ENCODE data around the gene IGF1R. TPM values are rescaled to one million over a fixed set of nuclear protein-coding genes. Genes with fewer than 3 reads are reported as not detected.

Gene IGF1R
- total RNA-seq, 1 experiment from 2014 or later: 71.3 TPM

DNA sequence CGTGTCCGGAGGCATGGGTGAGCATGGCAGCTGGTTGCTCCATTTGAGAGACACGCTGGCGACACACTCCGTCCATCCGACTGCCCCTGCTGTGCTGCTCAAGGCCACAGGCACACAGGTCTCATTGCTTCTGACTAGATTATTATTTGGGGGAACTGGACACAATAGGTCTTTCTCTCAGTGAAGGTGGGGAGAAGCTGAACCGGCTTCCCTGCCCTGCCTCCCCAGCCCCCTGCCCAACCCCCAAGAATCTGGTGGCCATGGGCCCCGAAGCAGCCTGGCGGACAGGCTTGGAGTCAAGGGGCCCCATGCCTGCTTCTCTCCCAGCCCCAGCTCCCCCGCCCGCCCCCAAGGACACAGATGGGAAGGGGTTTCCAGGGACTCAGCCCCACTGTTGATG lies 309.7 kb downstream of the IGF1R start:
- Histone ChIP-seq H3K4me2 (no peak overlapping the region), H3K27me3 (ENCODE audit: insufficient read depth, low read depth) (no peaks in the 10 kb centered on the region), H3K9me2 (ENCODE audit: insufficient read depth) (no peaks in the 10 kb centered on the region), H3K4me3 (no peak overlapping the region), H3K27ac (no peak overlapping the region), H3K9me3 (ENCODE audit: insufficient read depth, low read depth) (0 out of 2 replicates have a peak, but pooled peaks cover 3% of the 10 kb centered on the region), H3K79me2 (ENCODE audit: low read depth) (no peaks in the 10 kb centered on the region), H4K20me1 (ENCODE audit: insufficient read depth) (no peaks in the 10 kb centered on the region), H2AFZ (no peak overlapping the region), H3K4me1 (replicated peaks; ENCODE audit: insufficient read depth) (no peaks in the 10 kb centered on the region), H3K36me3 (ENCODE audit: low read depth) (peaks cover 4% of the 10 kb centered on the region; the same call in 1 of the 2 replicates), H3F3A (ENCODE audit: insufficient read depth, low read depth) (no peaks in the 10 kb centered on the region)
- ChIA-PET POLR2A (ENCODE audit: unreplicated experiment) (interaction anchor here (0.6 kb wide), 1 partner anchor 77 kb away, joined by 4 read pairs; no protein-coding TSS in a partner anchor), CTCF (no interaction called here)
- TF ChIP-seq, protein P1, sequence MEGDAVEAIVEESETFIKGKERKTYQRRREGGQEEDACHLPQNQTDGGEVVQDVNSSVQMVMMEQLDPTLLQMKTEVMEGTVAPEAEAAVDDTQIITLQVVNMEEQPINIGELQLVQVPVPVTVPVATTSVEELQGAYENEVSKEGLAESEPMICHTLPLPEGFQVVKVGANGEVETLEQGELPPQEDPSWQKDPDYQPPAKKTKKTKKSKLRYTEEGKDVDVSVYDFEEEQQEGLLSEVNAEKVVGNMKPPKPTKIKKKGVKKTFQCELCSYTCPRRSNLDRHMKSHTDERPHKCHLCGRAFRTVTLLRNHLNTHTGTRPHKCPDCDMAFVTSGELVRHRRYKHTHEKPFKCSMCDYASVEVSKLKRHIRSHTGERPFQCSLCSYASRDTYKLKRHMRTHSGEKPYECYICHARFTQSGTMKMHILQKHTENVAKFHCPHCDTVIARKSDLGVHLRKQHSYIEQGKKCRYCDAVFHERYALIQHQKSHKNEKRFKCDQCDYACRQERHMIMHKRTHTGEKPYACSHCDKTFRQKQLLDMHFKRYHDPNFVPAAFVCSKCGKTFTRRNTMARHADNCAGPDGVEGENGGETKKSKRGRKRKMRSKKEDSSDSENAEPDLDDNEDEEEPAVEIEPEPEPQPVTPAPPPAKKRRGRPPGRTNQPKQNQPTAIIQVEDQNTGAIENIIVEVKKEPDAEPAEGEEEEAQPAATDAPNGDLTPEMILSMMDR (conservative IDR thresholded peaks at IDR 0.05): no peak
- TF ChIP-seq EZH2 (IDR thresholded peaks at IDR 0.05; ENCODE audit: low read depth): no peak
- no TSS peak for BruUV-seq (replicated peaks)
- intact Hi-C loops (cut with micrococcal nuclease; ENCODE audit: unreplicated experiment): no loop called here
- no peak for DNase-seq

GRCh38 chr15:98958918-98959639 lies 310.7 kb downstream of the IGF1R start:
- intact Hi-C loops (cut with micrococcal nuclease; ENCODE audit: unreplicated experiment): no loop called here
- Histone ChIP-seq H3K4me1 (replicated peaks; ENCODE audit: insufficient read depth) (no peaks in the 10 kb centered on the region), H4K20me1 (ENCODE audit: insufficient read depth) (no peaks in the 10 kb centered on the region), H3F3A (ENCODE audit: insufficient read depth, low read depth) (no peaks in the 10 kb centered on the region), H3K9me3 (ENCODE audit: insufficient read depth, low read depth) (0 out of 2 replicates have a peak, but pooled peaks cover 3% of the 10 kb centered on the region), H3K36me3 (ENCODE audit: low read depth) (peaks cover 4% of the 10 kb centered on the region; the same call in 1 of the 2 replicates), H2AFZ (no peak overlapping the region), H3K9me2 (ENCODE audit: insufficient read depth) (no peaks in the 10 kb centered on the region), H3K4me2 (no peak overlapping the region), H3K4me3 (no peak overlapping the region), H3K27ac (no peak overlapping the region), H3K79me2 (ENCODE audit: low read depth) (no peaks in the 10 kb centered on the region), H3K27me3 (ENCODE audit: insufficient read depth, low read depth) (no peaks in the 10 kb centered on the region)
- TF ChIP-seq, protein P1 (conservative IDR thresholded peaks at IDR 0.05): no peak
- no peak for TF ChIP-seq EZH2 (IDR thresholded peaks at IDR 0.05; ENCODE audit: low read depth)
- POLR2A ChIA-PET (ENCODE audit: unreplicated experiment): interaction anchor here (0.6 kb wide), 1 partner anchor 76 kb away, joined by 4 read pairs; no protein-coding TSS in a partner anchor
- DNase-seq: peak in 1 of 2 experiments; percentile 13
- CTCF ChIA-PET: no interaction called here
- no TSS peak for BruUV-seq (replicated peaks)

GRCh38 chr15:98959640-98960007 lies 311.3 kb downstream of the IGF1R start:
- no peaks in the 10 kb centered on the region for H3F3A ChIP-seq (ENCODE audit: insufficient read depth, low read depth)
- H3K36me3 ChIP-seq (ENCODE audit: low read depth): peaks cover 4% of the 10 kb centered on the region; the same call in 1 of the 2 replicates
- intact Hi-C loops (cut with micrococcal nuclease; ENCODE audit: unreplicated experiment): no loop called here
- no peaks in the 10 kb centered on the region for H3K9me2 ChIP-seq (ENCODE audit: insufficient read depth)
- ChIA-PET POLR2A (ENCODE audit: unreplicated experiment) (no interaction called here), CTCF (no interaction called here)
- DNase-seq: peak in 1 of 2 experiments; percentile 8
- BruUV-seq (replicated peaks): no TSS peak
- no peak for TF ChIP-seq EZH2 (IDR thresholded peaks at IDR 0.05; ENCODE audit: low read depth)
- TF ChIP-seq, protein P1 (conservative IDR thresholded peaks at IDR 0.05): no peak
- H3K27ac ChIP-seq: no peak overlapping the region
- H2AFZ ChIP-seq: no peak overlapping the region
- no peaks in the 10 kb centered on the region for H3K4me1 ChIP-seq (replicated peaks; ENCODE audit: insufficient read depth)
- H3K4me2 ChIP-seq: no peak overlapping the region
- H4K20me1 ChIP-seq (ENCODE audit: insufficient read depth): no peaks in the 10 kb centered on the region
- no peaks in the 10 kb centered on the region for H3K79me2 ChIP-seq (ENCODE audit: low read depth)
- H3K4me3 ChIP-seq: no peak overlapping the region
- H3K27me3 ChIP-seq (ENCODE audit: insufficient read depth, low read depth): no peaks in the 10 kb centered on the region
- 0 out of 2 replicates have a peak, but pooled peaks cover 3% of the 10 kb centered on the region for H3K9me3 ChIP-seq (ENCODE audit: insufficient read depth, low read depth)
